Effector memory CD8-positive, alpha-beta T cell (primary cell): ENCODE measurements around the gene GPATCH2.

Experiments used
- ATAC-seq: fragments of 150-1000 bp; cut with Tn5 transposase; replicated peaks from 2 replicates; pipeline ENCODE4 v1.10.0; 2021; ENCODE audit warnings: mild to moderate bottlenecking, moderate library complexity
- DNase-seq, 3 experiments: peaks; one replicate each; pipeline ENCODE4 v3.0.0; 2021
- H3K27ac Mint-ChIP-seq, 2 donors: one replicate each; pipeline ENCODE4 v1.8.0; 2022; ENCODE audit warnings: mild to moderate bottlenecking in 2 of 2, mixed read lengths in 2 of 2, moderate library complexity in 2 of 2
- H3K27me3 Mint-ChIP-seq, 2 donors: one replicate each; pipeline ENCODE4 v1.8.0; 2022; ENCODE audit warnings: mixed read lengths in 2 of 2
- H3K36me3 Mint-ChIP-seq: one replicate; pipeline ENCODE4 v1.8.0; 2022; ENCODE audit warnings: mild to moderate bottlenecking, moderate library complexity, mixed read lengths; ENCODE audit not compliant: insufficient read depth
- H3K4me1 Mint-ChIP-seq, 2 donors: one replicate each; pipeline ENCODE4 v1.8.0; 2022; ENCODE audit warnings: low read depth in 2 of 2, mixed read lengths in 2 of 2
- H3K4me3 Mint-ChIP-seq, 2 donors: one replicate each; pipeline ENCODE4 v1.8.0; 2022; ENCODE audit warnings: mild to moderate bottlenecking in 2 of 2, mixed read lengths in 2 of 2, moderate library complexity in 2 of 2
- H3K9me3 Mint-ChIP-seq, 2 donors: one replicate each; pipeline ENCODE4 v1.8.0; 2022; ENCODE audit warnings: mixed read lengths in 2 of 2

Gene GPATCH2

DNA sequence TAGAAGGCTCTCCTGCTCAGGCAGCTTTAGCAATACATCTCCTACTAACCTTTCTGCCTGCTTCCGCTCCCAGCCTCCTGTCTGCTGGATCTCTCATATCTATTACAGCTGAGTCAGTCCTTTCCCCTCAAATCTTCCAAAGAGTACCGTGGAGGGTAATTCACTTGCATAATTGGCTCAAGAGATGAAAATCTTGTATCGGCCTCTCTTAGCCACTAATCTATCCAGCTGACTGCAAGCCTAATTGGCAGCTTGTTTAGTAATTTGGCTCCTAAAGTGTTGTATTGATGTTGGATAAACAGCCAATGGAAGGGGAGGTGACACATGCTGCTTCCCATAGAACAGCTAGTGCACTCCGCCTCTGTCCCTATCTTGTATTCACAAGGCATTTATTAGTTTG is 195.7 kb downstream of the GPATCH2 start:
- H3K4me1 Mint-ChIP-seq: no peaks in the 10 kb centered on the region
- DNase-seq (no peak), ATAC-seq (no peak)
- peaks cover 2 to 20% of the 10 kb centered on the region in 2 donors for H3K9me3 Mint-ChIP-seq
- peaks cover 5% of the 10 kb centered on the region for H3K36me3 Mint-ChIP-seq
- no peak overlapping the region for H3K27ac Mint-ChIP-seq
- no peak overlapping the region for H3K4me3 Mint-ChIP-seq
- no peaks in the 10 kb centered on the region for H3K27me3 Mint-ChIP-seq

- Mint-ChIP-seq H3K4me3 (no peak overlapping the region), H3K36me3 (peaks cover 5% of the 10 kb centered on the region), H3K9me3 (peaks cover 0 to 10% of the 10 kb centered on the region in 2 donors), H3K27me3 (no peaks in the 10 kb centered on the region), H3K27ac (no peak overlapping the region), H3K4me1 (no peaks in the 10 kb centered on the region)
- no peak for ATAC-seq
- no peak for DNase-seq
Observed at GRCh38 chr1:217433664-217434063, 197.2 kb downstream of the GPATCH2 start.

GRCh38 chr1:217432339-217432738 is 198.6 kb downstream of the GPATCH2 start:
- no peaks in the 10 kb centered on the region for H3K27me3 Mint-ChIP-seq
- no peaks in the 10 kb centered on the region for H3K36me3 Mint-ChIP-seq
- no peaks in the 10 kb centered on the region for H3K4me1 Mint-ChIP-seq
- H3K27ac Mint-ChIP-seq: no peak overlapping the region
- H3K9me3 Mint-ChIP-seq: no peaks in the 10 kb centered on the region
- H3K4me3 Mint-ChIP-seq: no peak overlapping the region
- no peak for ATAC-seq
- DNase-seq: no peak

DNA sequence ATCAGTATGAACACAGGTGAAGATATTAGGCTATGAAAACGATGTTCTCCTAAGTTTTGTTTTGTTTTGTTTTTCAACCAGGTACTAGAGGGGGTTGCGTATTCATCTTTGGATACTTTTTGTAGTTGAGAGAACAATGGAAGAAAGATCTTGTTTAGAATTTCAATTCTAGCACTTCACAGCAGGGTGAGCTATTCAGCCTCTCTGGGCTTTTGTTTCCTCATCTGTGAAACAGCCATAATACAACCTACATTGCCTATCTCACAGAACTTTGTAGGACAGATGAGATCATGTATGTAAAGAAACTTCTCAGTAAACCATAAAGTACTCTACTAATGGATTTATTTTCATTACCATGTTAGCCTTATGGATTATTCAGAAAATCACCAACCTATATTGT is 199.5 kb downstream of the GPATCH2 start:
- no peak for ATAC-seq
- no peaks in the 10 kb centered on the region for H3K36me3 Mint-ChIP-seq
- no peaks in the 10 kb centered on the region for H3K4me1 Mint-ChIP-seq
- no peaks in the 10 kb centered on the region for H3K9me3 Mint-ChIP-seq
- H3K4me3 Mint-ChIP-seq: no peak overlapping the region
- no peak overlapping the region for H3K27ac Mint-ChIP-seq
- no peak for DNase-seq
- no peaks in the 10 kb centered on the region for H3K27me3 Mint-ChIP-seq

- ATAC-seq: no peak
- H3K27ac Mint-ChIP-seq: no peak overlapping the region
- H3K4me3 Mint-ChIP-seq: no peak overlapping the region
- no peak for DNase-seq
- no peaks in the 10 kb centered on the region for H3K9me3 Mint-ChIP-seq
- no peaks in the 10 kb centered on the region for H3K4me1 Mint-ChIP-seq
- H3K27me3 Mint-ChIP-seq: no peaks in the 10 kb centered on the region
- H3K36me3 Mint-ChIP-seq: no peaks in the 10 kb centered on the region
Observed at GRCh38 chr1:217425422-217425821, 205.5 kb downstream of the GPATCH2 start.

- Mint-ChIP-seq H3K4me1 (no peaks in the 10 kb centered on the region), H3K4me3 (no peak overlapping the region), H3K36me3 (no peaks in the 10 kb centered on the region), H3K27me3 (peaks cover 8 to 13% of the 10 kb centered on the region in 2 donors), H3K9me3 (no peaks in the 10 kb centered on the region), H3K27ac (no peak overlapping the region)
- DNase-seq (no peak), ATAC-seq (no peak)
Observed at GRCh38 chr1:217419194-217419551, 211.7 kb downstream of the GPATCH2 start.

DNA sequence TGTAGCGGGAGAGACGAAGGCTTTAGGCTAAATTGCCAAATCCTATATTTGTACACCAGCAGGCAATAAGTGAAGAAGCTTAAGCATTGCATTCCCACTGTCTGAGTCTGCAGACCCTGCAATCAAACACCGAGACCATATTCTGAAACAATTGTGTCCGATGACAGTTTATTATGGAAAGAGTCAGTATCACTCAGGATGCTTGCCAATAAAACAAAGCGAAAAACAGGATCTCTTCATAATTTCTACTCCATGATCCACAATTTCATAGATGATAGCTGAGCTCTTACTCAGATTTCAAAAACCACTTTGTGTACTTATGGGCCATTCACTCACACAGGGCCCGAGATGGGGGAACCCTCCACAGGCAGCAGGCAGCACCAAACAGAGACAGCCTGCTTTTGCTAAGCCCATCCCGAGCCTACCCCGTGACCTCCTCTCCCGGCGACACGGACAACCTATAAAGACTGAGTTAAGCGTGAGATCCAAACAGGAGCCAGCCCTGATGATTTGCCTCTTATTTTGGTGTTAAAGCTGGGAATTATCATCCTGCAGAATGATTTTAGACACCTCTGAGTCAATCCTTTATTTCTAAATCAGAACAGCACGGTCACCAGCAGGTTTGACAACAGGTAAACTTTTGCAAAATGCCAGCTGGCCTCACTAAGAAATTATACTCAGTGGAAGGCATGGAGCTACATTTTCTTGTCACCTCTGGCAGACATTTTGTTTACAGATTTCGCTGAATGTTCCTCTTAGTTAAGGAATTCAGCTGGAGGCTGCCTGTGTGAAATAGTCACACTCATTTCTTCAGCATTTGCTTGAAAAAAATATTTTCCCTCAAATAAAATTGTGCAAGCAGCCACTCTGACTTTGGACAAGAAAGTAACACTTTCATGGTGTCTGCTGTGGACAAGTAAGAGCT is 212.4 kb downstream of the GPATCH2 start:
- Mint-ChIP-seq H3K27me3 (peaks cover 8 to 14% of the 10 kb centered on the region in 2 donors), H3K4me1 (no peaks in the 10 kb centered on the region), H3K36me3 (no peaks in the 10 kb centered on the region), H3K4me3 (no peak overlapping the region), H3K9me3 (no peaks in the 10 kb centered on the region), H3K27ac (no peak overlapping the region)
- no peak for ATAC-seq
- no peak for DNase-seq

GRCh38 chr1:217417363-217417762 is 213.5 kb downstream of the GPATCH2 start:
- Mint-ChIP-seq H3K4me3 (no peak overlapping the region), H3K9me3 (no peaks in the 10 kb centered on the region), H3K27me3 (peaks cover 8 to 14% of the 10 kb centered on the region in 2 donors), H3K36me3 (no peaks in the 10 kb centered on the region), H3K27ac (no peak overlapping the region), H3K4me1 (no peaks in the 10 kb centered on the region)
- ATAC-seq (no peak), DNase-seq (no peak)

DNA sequence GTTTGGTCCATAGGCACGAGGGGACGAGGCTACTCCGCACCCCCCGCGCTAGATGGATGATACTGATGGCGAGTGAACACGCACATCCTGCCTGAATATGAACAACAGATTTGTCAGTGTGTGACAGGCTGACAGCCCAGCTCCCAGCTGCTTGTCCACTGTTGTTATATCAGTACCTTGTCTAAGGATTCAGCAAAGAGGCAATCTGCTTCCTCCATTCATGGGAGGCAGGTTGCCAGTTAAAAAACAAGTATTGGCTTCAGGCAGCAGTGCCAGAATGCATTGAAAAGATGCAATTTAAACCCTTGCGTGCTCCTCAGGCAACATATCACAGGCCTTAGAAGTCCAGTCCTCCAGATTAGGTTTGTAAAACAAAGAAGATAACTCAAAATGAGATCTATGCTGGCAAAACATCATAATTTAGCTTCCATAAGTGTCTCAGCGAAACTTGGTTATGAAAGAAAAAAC is 223.3 kb downstream of the GPATCH2 start:
- Mint-ChIP-seq H3K9me3 (peaks cover 0 to 3% of the 10 kb centered on the region in 2 donors), H3K36me3 (no peaks in the 10 kb centered on the region), H3K4me3 (no peak overlapping the region), H3K4me1 (no peaks in the 10 kb centered on the region), H3K27me3 (no peaks in the 10 kb centered on the region), H3K27ac (no peak overlapping the region)
- no peak for DNase-seq
- ATAC-seq: no peak

DNA sequence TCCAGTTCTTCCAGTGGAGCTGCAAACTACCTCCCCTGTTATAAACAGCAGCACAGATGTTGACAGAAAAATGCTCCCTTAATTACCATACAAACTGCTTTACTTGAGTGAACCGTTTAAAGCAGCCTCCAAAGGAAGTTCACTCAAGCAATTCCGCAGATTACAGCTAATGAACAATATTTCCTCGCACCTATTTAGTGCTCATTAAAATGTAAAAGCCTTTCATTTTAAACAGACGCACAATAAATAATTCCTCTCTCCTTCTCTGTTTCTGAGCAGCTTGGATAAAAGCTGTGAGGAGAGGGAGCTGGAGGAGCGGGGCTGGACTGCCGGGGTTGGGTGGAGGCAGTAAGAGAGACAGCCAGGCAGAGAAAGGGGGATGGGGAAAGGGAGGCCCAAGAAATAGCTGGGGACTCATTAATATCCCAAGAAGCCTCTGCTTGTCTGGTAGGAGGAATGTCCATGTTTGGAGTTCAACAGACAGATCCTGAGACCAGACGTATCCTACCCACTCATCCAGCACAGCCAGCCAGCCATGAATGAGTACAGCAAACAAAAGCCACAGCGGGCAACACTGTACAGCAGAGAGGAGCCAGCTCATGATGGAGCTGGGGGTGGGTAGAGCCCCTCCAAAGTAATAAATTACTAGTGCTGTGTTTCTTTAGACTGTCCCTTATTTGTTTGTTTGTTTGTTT is 227.7 kb downstream of the GPATCH2 start:
- Mint-ChIP-seq H3K4me3 (no peak overlapping the region), H3K4me1 (no peaks in the 10 kb centered on the region), H3K36me3 (no peaks in the 10 kb centered on the region), H3K9me3 (peaks cover 0 to 3% of the 10 kb centered on the region in 2 donors), H3K27me3 (no peaks in the 10 kb centered on the region), H3K27ac (no peak overlapping the region)
- DNase-seq (no peak), ATAC-seq (no peak)

- ATAC-seq (no peak), DNase-seq (no peak)
- Mint-ChIP-seq H3K4me3 (no peak overlapping the region), H3K9me3 (peaks cover 0 to 3% of the 10 kb centered on the region in 2 donors), H3K4me1 (no peaks in the 10 kb centered on the region), H3K27me3 (no peaks in the 10 kb centered on the region), H3K36me3 (no peaks in the 10 kb centered on the region), H3K27ac (no peak overlapping the region)
Observed at GRCh38 chr1:217402301-217402700, 228.6 kb downstream of the GPATCH2 start.

- ATAC-seq: no peak
- peaks cover 3% of the 10 kb centered on the region for H3K36me3 Mint-ChIP-seq
- H3K4me1 Mint-ChIP-seq: no peaks in the 10 kb centered on the region
- H3K27ac Mint-ChIP-seq: no peak overlapping the region
- no peaks in the 10 kb centered on the region for H3K27me3 Mint-ChIP-seq
- DNase-seq: no peak
- peaks cover 0 to 3% of the 10 kb centered on the region in 2 donors for H3K9me3 Mint-ChIP-seq
- no peak overlapping the region for H3K4me3 Mint-ChIP-seq
Observed at GRCh38 chr1:217393896-217394295, 237.0 kb downstream of the GPATCH2 start.

DNA sequence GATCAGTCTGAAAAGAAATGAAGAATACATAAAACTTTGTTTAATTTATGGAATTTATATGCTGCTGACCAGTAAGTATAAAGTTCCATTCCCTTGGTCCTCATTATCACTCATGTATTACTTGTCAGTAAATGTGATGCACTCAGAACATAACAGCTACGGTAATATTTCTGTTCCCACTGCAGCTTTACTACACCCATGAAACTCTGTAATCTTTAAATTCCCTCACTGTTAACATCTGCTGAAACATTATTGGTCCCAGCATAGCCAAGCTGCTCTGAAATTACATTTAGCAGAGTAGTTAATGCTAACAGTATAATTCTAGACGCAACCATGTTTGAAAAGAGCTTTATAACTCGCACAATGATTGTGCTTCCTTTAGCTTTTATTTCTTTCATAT is 238.4 kb downstream of the GPATCH2 start:
- DNase-seq: no peak
- Mint-ChIP-seq H3K9me3 (peaks cover 0 to 3% of the 10 kb centered on the region in 2 donors), H3K4me3 (no peak overlapping the region), H3K36me3 (peaks cover 3% of the 10 kb centered on the region), H3K4me1 (no peaks in the 10 kb centered on the region), H3K27me3 (no peaks in the 10 kb centered on the region), H3K27ac (no peak overlapping the region)
- no peak for ATAC-seq

- no peaks in the 10 kb centered on the region for H3K27me3 Mint-ChIP-seq
- H3K36me3 Mint-ChIP-seq: peaks cover 3% of the 10 kb centered on the region
- no peak overlapping the region for H3K27ac Mint-ChIP-seq
- DNase-seq (no peak), ATAC-seq (no peak)
- H3K4me3 Mint-ChIP-seq: no peak overlapping the region
- H3K4me1 Mint-ChIP-seq: no peaks in the 10 kb centered on the region
- H3K9me3 Mint-ChIP-seq: peaks cover 0 to 3% of the 10 kb centered on the region in 2 donors
Observed at GRCh38 chr1:217389895-217390294, 241.0 kb downstream of the GPATCH2 start.
